Measurements from ENCODE around the gene ZW10. TPM values are rescaled to one million over a fixed set of nuclear protein-coding genes. Genes with fewer than 3 reads are reported as not detected.

The ZW10 gene
- polyA plus RNA-seq = 20.8 and 21.5 TPM in 2 replicates
- polyA minus RNA-seq = 24.5 and 28.5 TPM in 2 replicates

GRCh38 chr11:113773416-113774173 lies at the start of gene ZW10:
Gene ZW10, minus strand, starts transcription at chr11:113773692. Its CDS starts 26 bp downstream, at chr11:113773666.
- H3K79me2 ChIP-seq (replicated peaks; ENCODE audit: insufficient read depth, low read length) = peaks cover 17% of the 10 kb centered on the region
- H3K9ac ChIP-seq (ENCODE audit: low read length) = peak within 1 kb of the TSS; percentile 71
- no peaks in the 10 kb centered on the region for H3K27me3 ChIP-seq (ENCODE audit: insufficient read depth, low read depth, low read length)
- H3K9me2 ChIP-seq (ENCODE audit: insufficient read depth, low read length) = no peaks in the 10 kb centered on the region
- peak within 1 kb of the TSS; percentile 66 for H3K4me2 ChIP-seq (ENCODE audit: low read length)
- no peaks in the 10 kb centered on the region for H4K20me1 ChIP-seq (ENCODE audit: insufficient read depth)
- peak within 1 kb of the TSS; percentile 69 for H3K4me3 ChIP-seq (ENCODE audit: low read length)
- H3K9me3 ChIP-seq (ENCODE audit: low read length) = no peaks in the 10 kb centered on the region
- no peaks in the 10 kb centered on the region for H3K36me3 ChIP-seq (ENCODE audit: insufficient read depth, low read length)
- H3F3A ChIP-seq (ENCODE audit: insufficient read depth, low read length, poor library complexity, severe bottlenecking) = no peaks in the 10 kb centered on the region
- TF ChIP-seq POLR2AphosphoS5 (IDR thresholded peaks at IDR 0.05) (peak; percentile 28), MXI1 (conservative IDR thresholded peaks at IDR 0.05; ENCODE audit: poor library complexity, severe bottlenecking) (peak; percentile 93), EZH2 (IDR thresholded peaks at IDR 0.05; ENCODE audit: borderline replicate concordance, insufficient read depth, low read length, poor library complexity, severe bottlenecking) (no peak), TAF1 (IDR thresholded peaks at IDR 0.05; ENCODE audit: low read depth) (no peak), SMC3 (conservative IDR thresholded peaks at IDR 0.05; ENCODE audit: poor library complexity) (peak; percentile 76), CTCF (IDR thresholded peaks at IDR 0.05; ENCODE audit: poor library complexity, severe bottlenecking) (peak; percentile 98), EP300 (conservative IDR thresholded peaks at IDR 0.05; ENCODE audit: poor library complexity, severe bottlenecking) (peak; percentile 43), RAD21 (conservative IDR thresholded peaks at IDR 0.05) (peak; percentile 61)
- H2AFZ ChIP-seq (ENCODE audit: low read depth, low read length) = peak within 1 kb of the TSS; percentile 73
- peak within 1 kb of the TSS; percentile 6 for H3K27ac ChIP-seq (ENCODE audit: low read length)

GRCh38 chr11:113818426-113818825 lies 44.9 kb upstream of the ZW10 start:
- Histone ChIP-seq H3F3A (ENCODE audit: insufficient read depth, low read length, poor library complexity, severe bottlenecking) (no peaks in the 10 kb centered on the region), H4K20me1 (ENCODE audit: insufficient read depth) (no peaks in the 10 kb centered on the region), H3K27me3 (ENCODE audit: insufficient read depth, low read depth, low read length) (no peaks in the 10 kb centered on the region), H2AFZ (ENCODE audit: low read depth, low read length) (no peak overlapping the region), H3K9ac (ENCODE audit: low read length) (no peak overlapping the region), H3K9me2 (ENCODE audit: insufficient read depth, low read length) (no peaks in the 10 kb centered on the region), H3K36me3 (ENCODE audit: insufficient read depth, low read length) (no peaks in the 10 kb centered on the region), H3K4me2 (ENCODE audit: low read length) (no peak overlapping the region), H3K79me2 (replicated peaks; ENCODE audit: insufficient read depth, low read length) (no peaks in the 10 kb centered on the region), H3K9me3 (ENCODE audit: low read length) (no peaks in the 10 kb centered on the region), H3K4me3 (ENCODE audit: low read length) (no peak overlapping the region), H3K27ac (ENCODE audit: low read length) (no peak overlapping the region)
- TF ChIP-seq CTCF (IDR thresholded peaks at IDR 0.05; ENCODE audit: poor library complexity, severe bottlenecking) = no peak
- no peak for TF ChIP-seq POLR2AphosphoS5 (IDR thresholded peaks at IDR 0.05)
- TF ChIP-seq RAD21 (conservative IDR thresholded peaks at IDR 0.05) = no peak
- no peak for TF ChIP-seq TAF1 (IDR thresholded peaks at IDR 0.05; ENCODE audit: low read depth)
- no peak for TF ChIP-seq MXI1 (conservative IDR thresholded peaks at IDR 0.05; ENCODE audit: poor library complexity, severe bottlenecking)
- TF ChIP-seq SMC3 (conservative IDR thresholded peaks at IDR 0.05; ENCODE audit: poor library complexity) = no peak
- TF ChIP-seq EP300 (conservative IDR thresholded peaks at IDR 0.05; ENCODE audit: poor library complexity, severe bottlenecking) = no peak
- TF ChIP-seq EZH2 (IDR thresholded peaks at IDR 0.05; ENCODE audit: borderline replicate concordance, insufficient read depth, low read length, poor library complexity, severe bottlenecking) = no peak
- no peak for TF ChIP-seq REST (IDR thresholded peaks at IDR 0.05; ENCODE audit: borderline replicate concordance)
